ENCODE measurements around the gene MYL9. TPM values are rescaled to one million over a fixed set of nuclear protein-coding genes. Genes with fewer than 3 reads are reported as not detected.
"Not testable (repeated sequence)": the region's sequence is repeated elsewhere in the genome, so short reads cannot be mapped to it uniquely, and the experiment has no call there.

The MYL9 gene
- total RNA-seq, 1 donor from 2014 or later = 1.3 TPM

DNA sequence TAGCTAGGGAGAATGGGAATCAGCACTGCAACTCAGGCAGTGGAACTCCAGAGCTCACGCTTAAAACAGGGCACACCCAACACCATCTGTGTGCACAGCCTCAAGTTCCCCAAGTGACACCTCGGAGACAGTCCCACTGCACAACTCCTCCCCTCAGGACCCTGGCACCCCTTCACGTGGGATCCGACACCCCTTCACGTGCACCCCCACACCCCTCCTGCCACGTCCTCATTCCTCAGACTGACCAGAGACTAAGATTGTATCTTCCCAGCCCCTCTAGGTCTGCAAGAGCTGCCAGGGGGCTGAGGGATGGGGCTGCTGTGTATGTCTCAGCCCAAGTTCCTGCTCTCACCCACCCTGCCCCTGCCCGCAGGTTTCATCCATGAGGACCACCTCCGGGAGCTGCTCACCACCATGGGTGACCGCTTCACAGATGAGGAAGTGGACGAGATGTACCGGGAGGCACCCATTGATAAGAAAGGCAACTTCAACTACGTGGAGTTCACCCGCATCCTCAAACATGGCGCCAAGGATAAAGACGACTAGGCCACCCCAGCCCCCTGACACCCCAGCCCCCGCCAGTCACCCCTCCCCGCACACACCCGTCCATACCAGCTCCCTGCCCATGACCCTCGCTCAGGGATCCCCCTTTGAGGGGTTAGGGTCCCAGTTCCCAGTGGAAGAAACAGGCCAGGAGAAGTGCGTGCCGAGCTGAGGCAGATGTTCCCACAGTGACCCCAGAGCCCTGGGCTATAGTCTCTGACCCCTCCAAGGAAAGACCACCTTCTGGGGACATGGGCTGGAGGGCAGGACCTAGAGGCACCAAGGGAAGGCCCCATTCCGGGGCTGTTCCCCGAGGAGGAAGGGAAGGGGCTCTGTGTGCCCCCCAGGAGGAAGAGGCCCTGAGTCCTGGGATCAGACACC, 7.6 kb downstream of the MYL9 start:
- no peak for DNase-seq (ENCODE audit: low read depth, low spot score)

DNA sequence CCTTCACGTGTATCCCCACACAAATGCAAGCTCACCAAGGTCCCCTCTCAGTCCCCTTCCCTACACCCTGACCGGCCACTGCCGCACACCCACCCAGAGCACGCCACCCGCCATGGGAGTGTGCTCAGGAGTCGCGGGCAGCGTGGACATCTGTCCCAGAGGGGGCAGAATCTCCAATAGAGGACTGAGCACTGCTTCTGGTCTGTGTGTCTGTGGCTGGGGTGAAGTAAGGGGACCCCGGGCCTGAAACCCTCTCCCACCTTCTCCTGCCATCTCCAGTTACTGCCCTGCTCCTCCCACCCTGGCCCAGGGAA, 8.3 kb downstream of the MYL9 start:
- DNase-seq (ENCODE audit: low read depth, low spot score) = no peak

DNA sequence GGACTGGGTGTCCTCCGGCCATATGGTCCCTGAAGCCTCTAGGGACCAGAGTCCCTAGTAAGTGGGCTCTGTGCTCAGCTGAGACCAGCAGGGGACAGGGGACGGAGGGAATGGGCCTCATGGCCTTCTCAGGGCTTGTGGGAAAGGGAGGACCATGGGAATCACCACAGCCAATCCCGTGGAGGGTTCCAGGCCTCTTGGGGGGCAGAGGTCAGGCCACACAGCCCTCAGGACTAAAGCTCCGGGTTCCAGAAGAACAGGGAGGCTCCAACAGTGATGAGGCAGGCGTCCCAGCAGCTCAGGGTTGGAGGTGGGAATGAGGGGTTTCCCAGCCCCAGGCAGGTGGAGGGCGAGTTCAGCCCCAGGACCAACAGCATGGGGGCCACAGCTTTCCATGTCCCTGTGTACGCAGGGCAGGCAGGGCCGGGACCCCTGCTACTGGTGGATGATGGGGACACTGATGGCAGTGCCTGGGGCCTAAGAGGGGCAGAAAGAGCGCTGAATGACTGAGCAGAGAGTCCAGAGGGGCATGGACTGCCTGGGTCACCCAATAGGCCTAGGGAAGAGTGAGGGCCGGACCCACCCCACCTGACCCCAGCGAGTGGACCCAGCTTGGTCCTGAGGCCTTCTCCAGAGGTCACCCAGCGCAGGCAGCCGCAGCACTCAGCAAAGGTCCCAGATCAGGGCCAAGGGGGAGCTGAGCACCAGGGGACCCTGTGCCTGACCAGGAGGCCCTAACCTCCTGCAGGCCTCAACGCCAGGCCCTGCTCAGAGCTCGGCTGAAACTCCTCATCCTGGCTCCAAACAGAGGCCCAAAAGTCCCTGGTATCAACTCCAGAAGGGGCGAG, 8.8 kb downstream of the MYL9 start:
- DNase-seq (ENCODE audit: low read depth, low spot score) = no peak

DNA sequence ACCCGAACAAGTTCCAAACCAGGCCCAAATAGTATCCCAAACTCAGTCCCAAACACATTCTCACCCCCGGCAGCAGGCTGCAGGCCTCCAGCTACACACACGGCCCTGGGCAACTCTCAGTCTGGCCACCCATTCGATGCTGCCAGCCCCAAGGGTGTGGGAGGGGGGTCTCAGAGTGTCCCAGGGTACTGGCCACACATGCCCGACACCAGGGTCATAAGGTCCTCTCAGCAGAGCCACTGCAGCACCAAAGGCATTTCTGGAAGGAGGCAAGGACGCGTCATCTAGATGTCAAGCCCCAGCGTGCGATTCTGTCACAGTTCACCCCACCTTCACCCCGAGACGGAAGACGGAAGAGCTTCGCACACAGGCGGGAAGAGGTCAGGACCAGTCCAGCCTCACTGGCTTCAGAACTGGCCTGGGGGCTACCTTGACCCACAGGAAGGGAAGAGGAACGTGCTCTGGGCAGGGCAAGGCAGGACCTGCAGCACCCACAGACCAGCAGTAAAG, 9.5 kb downstream of the MYL9 start:
- no peak for DNase-seq (ENCODE audit: low read depth, low spot score)

DNA sequence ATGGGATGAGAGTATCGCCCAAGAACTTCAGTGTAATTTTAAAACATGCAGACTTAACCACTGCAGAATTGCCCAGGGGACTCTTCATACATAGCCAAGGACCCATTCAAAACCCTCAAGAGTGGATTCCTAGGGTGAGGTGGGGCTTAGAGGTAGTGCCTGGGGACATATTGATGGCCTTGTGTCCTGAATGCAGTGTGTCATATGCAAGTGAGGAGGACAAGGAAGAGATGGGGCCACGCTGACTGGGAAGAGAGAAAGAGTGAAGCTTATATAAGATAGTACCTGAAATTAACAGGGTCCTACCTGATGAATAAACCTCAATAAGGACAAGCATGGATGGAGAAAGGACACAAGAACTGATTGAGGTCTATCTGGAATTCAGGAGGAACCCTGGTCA, 13.9 kb downstream of the MYL9 start:
- DNase-seq (ENCODE audit: low read depth, low spot score) = no peak

DNA sequence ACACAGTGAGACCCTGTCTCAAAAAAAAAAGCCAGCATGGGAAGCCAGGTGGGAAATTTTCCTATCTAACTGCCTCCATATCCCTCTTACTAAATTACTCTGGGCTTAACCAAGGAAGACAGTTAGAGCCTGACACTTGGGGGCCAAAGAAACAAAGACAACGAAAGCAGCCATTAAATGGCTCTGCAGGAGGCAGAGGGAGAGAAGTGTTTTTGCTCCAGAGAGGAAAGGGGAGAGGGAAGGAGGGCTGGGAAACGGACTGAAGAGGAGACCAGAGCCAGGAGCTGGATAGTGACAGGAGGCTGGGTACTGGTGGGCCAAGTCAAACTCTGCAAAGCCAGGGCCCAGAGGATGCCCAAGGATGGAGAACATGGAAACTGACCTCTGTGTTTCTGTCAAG, 21.4 kb downstream of the MYL9 start:
- no peak for DNase-seq (ENCODE audit: low read depth, low spot score)

DNA sequence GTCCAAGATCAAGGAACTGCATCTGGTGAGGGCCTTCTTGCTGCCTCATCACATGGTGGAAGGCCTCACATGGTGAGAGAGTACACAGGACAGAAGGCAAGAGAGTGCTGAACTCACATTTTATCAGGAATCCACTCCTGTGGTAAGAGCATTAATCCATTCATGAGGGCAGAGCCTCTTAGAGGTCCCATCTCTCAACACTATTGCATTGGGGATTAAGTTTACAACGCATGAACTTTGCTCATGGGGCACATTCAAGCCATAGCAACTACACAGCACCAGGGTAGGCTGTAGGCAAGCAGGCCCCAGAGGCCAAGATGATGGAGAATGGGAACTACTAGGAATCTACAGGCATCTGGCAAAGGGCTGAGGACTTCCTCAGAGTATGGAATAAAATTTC, 22.1 kb downstream of the MYL9 start:
- DNase-seq (ENCODE audit: low read depth, low spot score) = no peak

DNA sequence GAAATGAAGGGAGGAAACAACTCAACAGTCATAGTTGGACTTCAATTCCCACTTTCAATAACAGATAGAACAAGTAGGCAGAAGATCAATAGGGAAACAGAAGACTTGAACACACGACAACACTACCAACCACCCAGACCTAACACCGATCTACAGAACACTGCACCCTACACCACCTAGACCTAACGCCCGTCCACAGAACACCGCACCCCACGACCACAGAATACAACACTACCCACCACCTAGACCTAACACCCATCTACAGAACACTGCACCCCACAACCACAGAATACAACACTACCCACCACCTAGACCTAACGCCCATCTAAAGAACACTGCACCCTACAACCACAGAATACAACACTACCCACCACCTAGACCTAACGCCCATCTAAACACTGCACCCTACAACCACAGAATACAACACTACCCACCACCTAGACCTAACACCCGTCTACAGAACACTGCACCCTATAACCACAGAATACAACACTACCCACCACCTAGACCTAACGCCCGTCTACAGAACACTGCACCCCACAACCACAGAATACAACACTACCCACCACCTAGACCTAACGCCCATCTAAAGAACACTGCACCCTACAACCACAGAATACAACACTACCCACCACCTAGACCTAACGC, 22.9 kb downstream of the MYL9 start:
- not testable (repeated sequence) for DNase-seq (ENCODE audit: low read depth, low spot score)

DNA sequence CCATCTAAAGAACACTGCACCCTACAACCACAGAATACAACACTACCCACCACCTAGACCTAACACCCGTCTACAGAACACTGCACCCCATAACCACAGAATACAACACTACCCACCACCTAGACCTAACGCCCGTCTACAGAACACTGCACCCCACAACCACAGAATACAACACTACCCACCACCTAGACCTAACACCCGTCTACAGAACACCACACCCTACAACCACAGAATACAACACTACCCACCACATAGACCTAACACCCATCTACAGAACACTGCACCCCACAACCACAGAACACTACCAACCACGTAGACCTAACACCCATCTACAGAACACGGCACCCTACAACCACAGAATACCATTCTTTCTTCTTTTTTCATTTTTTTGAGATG, 23.4 kb downstream of the MYL9 start:
- not testable (repeated sequence) for DNase-seq (ENCODE audit: low read depth, low spot score)

DNA sequence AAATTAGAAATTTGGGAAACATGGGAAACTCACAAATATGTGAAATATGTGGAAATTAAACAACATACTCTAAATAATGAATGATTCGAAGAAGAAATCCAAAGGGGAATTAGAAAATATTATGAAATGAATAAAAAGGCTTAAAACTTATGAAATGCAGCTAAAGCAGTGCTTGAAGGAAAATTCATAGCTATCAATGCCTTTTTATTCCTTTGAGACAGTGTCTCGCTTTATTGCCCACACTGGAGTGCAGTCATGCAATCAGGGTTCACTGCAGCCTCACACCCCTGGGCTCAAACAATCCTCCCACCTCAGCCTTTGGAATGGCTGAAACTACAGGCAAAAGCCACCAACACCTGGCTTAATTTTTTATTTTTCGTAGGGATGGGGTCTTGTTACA, 24.2 kb downstream of the MYL9 start:
- no peak for DNase-seq (ENCODE audit: low read depth, low spot score)

DNA sequence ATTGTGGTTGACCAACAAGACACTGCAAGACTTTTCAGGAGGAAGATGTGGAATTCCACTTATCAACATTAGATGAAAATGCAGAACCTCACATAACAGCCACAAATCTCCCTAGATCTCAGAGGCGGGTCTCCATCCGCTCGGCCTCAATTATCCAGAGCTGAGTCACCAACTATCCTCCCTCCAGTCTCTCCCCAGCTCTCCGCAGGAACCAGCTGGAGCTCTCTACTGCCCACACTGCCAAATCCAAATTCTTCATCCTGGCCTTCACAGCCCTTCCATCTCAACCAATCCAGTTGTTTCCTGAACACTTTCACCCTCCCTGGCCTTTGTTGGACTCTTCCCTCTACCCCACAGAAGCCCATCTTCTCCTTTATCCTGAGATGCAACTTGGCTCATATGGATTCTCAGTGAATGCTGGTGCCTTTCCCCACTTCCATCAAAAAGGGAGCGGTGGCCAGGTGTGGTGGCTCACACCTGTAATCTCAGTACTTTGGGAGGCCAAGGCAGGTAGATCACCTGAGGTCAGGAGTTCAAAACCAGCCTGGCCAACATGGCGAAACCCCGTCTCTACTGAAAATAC, 28.6 kb downstream of the MYL9 start:
- no peak for DNase-seq (ENCODE audit: low read depth, low spot score)

DNA sequence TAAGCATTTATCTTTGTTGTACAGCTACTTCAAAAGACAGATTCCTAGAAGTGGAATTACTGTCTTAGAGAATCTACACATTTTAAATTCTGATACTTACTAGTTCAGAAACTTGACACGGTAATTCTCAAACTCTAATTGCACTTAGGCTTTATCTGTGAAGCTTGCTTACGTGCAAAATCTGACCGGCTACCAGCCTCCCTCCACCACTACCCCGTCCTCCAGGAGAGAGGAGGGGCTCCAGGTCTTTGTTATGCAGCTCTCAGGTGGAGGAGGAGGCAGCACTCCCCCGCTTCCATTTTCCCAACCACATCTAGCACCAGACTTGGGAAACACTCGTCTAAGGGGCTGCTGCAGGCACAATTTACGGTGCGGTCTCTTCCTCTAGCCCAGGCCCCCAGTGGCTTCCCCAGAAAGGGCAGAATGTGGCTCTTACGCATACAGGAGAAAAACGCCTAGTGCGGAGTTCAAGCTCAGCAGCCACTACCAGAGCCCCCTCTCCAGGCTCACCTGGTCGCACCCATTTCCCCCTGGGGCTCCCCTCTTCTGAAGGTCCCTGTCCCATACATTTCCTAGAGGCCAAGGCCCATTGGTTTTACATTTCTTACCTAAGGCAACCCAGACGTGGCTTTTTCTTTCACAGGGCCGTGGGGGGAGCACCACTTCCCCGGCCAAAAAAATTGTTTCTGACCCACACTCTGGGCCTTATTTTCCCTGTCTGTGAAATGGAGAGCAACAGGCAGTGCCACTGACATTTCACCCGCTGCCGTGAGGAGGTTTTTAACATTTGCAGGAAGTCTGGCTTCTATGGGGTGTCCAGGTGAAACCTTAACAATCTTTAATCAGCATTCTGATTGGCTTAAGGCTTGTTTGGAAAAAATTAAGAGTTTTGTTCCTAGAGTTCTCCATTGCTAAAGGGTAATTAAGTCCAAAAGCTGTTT, 30.5 kb downstream of the MYL9 start:
- no peak for DNase-seq (ENCODE audit: low read depth, low spot score)

DNA sequence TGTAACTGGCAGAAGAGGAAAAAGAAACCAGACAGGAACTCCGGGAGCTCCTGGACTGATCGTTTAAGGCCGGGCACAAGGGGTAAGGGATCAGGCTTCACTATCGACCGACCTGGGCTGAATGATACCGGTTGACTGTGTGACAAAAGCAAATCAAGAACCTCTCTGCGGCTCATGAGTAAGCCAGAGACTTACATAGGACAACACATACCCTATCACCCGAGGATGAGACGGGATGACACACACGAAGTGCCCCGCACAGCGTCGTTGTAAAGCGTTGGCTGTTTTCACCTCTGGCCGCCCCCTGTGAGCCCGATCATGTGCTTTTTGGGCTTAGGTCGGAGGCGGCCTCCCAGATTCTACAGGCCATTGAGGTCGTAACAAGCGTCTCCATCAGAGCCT, 31.4 kb downstream of the MYL9 start:
- no peak for DNase-seq (ENCODE audit: low read depth, low spot score)

DNA sequence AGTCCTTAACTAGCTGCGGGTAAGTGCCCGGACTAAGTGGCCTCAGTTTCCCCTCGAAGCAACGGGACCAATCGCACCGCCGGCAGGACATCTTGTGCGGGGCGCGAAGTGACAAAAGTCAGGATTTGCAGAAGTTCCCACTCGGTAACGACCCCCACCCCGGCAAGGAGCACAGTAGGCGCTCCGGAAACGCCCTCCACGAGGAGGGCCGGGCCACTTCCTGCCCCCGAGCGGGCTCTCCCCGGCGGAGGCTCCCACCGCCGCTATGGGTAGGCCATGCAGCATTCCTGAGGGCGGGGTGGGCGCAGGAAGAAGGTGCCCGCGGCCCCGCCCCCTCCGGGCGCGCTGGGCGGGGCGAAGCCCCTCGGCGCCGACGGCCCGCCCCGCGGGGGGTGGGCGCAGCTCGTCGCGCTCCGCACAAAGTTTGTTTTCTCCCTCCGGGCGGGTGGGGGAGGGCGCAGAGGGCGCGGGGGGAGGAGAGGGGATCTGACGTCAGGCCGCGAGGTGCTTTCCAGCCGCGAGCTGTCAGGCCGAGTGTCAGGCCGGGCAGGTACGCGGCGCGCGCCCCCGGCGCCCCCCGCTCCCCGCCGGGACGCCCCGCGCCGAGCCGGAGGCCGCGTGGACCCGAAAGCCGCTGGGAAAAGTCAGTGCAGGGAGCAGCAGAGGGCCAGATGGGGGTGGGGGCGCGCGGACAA, 31.9 kb downstream of the MYL9 start, which contains the start of gene TGIF2:
TGIF2 (plus strand) TSS at position 495 of the 695 bp plus-strand sequence. CDS start 5,178 bp downstream, outside the sequence.
- peak; percentile 50 for DNase-seq (ENCODE audit: low read depth, low spot score)

DNA sequence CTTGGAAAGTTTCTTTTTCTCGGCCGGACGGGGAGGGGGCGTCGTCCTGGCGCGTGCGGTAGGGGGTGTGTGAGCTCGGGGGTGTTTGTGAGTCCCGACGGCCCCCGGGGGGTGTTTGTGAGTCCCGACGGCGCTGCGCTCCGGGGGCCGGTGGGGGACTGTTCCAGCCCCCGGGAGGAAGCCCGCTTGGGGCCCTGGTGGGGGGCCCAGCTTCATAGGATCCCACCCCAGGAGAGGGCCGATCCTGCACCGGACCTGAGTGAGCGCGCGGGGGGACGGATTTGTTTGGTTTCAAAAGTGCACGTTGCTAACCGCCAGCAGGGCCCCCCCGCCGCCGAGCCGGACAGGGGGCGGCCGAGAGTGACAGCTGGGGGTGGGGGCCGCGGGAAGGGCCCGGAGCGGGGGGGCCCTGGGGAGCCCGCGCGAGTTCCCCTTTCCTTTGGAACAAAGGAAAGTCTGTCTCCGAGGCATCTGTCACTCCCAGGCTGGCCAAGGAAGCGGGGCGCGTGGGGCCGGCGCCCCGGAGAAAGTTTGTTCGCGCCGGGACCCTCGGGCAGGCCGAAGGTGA, 32.6 kb downstream of the MYL9 start:
- no peak for DNase-seq (ENCODE audit: low read depth, low spot score)

DNA sequence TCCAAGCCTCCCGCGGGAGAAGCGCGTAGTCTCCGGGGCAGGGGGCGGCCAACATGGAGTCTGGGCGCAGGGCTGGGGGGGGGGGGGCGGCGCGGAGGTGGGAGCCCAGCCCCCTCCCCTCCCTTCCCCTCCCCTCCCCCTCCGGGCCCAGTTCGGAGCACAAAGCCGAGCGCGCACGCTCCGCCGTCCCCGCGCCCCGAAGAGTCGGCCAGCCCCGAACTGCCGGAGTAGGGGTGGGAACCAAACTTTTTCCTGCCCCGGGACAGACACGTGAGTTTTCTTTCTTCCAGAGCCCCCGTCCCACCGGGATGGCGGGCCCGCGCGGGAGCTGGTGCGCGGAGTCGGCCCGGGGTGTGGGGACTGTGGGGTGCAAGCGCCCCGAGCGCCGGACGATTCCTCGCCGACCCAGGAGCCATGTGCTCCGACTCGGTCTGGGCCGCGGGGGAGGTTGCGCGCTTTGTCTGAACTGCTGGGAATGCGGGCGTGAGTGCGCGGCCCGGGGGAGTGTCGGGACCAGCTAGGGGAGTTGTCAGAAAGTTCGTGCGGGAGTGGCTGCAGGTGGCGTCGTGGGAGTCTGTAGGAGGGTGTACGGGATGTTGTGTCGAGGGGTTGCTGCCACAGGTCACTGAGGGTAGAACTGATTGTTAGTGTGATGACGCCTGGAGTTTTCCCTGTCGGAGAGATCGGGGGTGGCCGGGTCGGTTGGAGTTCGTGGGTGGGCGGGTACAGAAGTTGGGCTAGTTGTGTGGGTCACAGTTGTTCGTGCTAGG, 33.2 kb downstream of the MYL9 start:
- DNase-seq (ENCODE audit: low read depth, low spot score) = no peak

DNA sequence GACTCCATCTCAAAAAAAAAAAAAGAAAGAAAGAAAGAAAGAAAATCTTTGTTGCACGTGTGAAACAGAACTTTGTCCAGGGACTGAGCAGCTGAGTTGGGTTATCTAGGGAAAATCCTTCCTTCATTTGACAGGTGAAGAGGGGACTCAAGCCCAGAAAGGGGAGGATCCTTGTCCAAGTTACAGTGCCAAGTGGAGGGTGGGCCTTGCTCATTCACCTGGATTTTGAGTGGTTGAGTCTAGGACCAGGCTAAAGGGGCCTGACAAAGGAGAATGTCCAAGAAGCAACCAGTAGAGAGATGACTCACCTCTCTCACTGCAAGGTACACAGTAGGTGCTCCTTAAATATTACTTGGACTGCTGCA, 34.7 kb downstream of the MYL9 start:
- DNase-seq (ENCODE audit: low read depth, low spot score) = no peak

DNA sequence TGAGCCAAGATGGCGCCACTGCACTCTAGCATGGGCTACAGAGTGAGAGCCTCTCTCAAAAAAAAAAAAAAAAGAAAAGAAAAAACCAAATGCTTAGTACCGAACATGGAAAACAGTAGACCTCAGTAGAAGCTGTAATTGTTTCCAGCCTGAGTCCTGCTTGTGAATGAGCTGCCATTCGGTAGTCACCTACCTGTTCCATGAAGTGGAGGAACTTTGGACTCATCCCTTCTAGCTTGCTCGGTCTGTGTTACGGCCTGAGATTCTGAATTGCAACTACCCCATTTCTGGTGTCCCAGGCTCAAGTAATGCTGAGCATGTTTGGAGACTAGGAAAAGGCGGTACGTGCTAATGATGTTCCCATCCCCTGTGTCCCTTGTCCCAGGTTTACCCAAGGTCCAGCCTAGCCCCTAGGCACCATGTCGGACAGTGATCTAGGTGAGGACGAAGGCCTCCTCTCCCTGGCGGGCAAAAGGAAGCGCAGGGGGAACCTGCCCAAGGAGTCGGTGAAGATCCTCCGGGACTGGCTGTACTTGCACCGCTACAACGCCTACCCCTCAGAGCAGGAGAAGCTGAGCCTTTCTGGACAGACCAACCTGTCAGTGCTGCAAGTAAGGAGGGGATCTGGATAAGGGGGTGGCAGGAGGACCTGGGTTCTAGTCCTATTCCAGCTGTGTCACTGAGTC, 37.2 kb downstream of the MYL9 start:
- no peak for DNase-seq (ENCODE audit: low read depth, low spot score)

Data from pulmonary artery endothelial cell (primary cell).